GM19324 (cell line): ENCODE results near the gene MYO10.

Source experiments
- ATAC-seq: cut with Tn5 transposase; IDR thresholded peaks from one replicate; pipeline ENCODE4 v1.9.1; 2021; ENCODE audit warnings: mild to moderate bottlenecking, moderate library complexity; ENCODE audit not compliant: unreplicated experiment, low FRiP score

The MYO10 gene

DNA sequence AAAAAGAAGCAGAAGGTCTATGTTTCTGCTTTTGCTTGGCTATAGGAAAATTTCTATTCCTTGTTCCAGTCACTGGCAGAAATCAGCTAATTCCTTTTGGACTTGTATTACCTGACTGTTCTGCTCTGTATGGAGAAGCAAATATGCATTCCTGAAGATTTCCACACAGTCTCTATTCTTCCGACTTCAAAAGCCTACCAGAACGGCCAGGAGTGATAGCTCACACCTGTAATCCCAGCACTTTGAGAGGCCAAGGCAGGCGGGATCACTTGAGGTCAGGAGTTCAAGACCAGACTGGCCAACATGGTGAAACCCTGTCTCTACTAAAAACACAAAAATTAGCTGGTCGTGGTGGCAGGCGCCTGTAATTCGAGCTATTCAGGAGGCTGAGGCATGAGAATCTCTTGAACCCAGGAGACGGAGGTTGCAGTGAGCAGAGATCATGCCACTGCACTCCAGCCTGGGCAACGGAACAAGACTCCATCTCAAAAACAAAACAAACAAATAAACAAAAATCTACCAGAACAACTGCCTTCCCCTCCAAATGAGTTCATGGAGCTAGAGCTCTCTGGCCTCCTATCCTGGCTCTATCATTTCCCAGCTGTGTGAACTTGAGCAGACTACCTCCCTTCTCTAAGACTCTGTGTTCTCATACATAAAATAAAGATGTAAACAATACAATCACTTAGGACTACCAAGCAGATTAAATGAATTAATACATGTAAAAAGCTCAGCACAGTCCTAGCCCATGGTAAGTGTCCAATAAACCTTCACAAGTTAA, 17.0 kb downstream of the MYO10 start:
- ATAC-seq, result no peak

DNA sequence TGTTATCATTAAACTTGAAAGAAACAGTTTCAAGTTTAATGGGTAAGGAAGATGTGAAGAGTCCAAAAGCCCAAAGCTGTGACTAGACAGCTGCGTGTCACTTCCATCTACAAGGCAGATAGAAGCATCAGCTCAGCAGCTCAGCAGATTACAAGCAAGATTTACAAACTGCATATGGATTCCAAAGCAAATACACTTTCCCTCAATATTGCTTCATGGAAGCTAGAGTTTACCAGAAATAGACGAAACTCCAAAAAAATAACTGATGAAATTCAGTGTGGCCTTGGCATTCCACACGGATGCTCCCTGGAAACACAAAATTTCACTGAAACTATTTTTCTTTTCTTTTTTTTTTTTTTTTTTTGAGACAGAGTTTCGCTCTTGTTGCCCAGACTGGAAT, 17.9 kb downstream of the MYO10 start:
- ATAC-seq, result no peak

DNA sequence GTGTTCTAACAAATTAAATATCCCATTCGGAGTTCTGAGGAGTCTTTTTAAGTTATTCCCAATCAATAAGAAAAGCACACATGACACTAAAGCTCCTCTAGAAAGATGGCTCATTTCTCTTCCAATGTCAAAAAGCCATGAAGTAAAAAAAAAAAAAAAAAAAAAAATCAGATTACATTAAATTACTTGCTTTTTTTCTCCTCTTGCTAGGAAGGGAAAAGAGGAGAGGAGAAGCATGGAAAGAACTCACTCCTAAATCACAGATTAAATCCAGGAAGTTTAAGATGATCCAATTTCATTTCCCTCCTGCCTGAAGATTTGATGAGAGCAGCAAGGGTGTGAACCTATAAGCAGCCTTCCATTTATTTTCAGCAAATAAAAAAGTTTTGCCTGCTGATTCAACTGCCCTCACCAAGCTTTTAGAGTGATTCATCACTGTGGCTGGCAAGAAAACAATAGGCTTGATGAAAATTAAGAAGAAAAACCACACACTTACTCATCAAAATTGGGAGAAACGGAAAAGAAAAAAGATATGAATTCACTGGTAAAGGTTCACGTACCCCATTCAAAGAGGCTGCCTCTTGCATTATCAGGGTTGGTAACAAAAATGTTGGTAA, 19.7 kb downstream of the MYO10 start:
- ATAC-seq, result no peak

DNA sequence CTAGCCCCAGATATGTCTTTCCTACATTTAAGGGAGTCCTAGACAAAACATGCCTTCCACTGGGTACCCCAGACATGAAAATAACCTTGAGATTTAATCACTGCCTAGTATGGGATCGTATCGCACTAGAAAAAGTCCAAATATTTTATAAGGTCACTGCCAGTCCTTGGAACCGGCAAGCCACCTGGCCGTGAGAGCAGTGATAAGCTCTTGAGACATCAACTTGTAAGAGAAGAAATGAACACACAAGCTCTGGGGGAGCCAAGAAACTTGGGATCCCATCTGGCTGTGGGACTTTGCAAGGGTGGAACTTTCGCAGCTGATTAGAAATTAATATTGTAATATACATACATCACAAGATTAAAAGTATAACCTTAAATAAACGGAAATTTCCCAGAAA, 21.5 kb downstream of the MYO10 start:
- no peak for ATAC-seq

DNA sequence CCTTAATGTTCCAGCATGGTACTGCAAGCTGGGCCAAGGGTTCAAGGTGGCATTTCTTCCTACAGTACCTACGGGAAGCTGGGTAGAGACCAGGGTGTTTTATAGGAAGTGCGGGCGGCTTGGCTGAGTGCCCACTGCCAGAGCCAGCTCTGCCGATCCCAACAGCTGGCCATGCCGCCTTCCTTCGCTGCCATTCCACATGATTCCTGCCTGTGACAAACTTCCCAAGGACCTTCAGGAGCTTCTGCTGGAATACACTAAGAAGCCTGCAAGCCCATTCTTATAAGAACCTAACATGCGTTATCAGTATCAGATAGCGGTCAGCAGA, 22.0 kb downstream of the MYO10 start:
- ATAC-seq, result no peak

DNA sequence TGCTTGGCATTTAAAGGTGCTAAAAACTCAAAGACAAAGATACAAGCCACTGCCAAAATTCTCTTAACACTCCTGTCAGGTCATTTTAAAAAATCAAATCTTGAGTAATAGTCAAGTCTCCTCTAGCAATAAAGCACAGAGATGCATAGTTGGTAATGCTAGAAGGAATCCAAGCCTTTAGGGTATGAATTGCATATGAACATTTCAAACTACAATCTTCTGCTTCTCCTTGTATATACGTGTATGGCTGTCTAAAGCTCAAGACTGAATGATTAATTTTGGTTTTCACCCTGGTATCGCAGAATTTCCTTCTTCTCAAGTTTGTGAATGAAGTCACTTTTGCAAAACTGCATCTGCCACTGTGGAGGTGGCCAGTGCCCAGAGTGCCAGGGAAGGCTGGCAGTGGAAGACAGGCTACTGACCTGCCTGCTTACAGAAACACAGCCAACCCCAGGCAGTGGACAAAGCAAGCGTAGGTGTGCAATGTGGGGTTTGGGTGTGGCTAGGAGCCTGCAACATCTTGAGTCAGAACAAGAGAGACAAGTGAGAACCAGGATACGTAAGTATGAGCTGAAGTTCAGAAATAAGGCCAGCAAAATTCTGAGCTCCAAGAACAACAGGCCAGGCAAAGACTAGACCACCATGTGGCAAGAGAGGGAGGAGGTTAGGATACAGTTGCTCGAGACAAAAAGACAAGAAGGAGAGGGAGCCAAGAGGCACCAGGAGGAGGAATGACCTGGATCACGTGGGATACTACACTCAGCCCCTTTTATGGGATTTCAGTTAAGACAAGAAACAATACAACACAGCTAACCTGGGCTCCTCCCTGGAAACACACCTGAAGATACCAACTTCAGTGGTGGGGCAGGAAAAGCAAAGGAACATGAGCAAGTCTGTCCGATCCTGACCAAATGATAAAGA, 22.6 kb downstream of the MYO10 start:
- ATAC-seq, result no peak

DNA sequence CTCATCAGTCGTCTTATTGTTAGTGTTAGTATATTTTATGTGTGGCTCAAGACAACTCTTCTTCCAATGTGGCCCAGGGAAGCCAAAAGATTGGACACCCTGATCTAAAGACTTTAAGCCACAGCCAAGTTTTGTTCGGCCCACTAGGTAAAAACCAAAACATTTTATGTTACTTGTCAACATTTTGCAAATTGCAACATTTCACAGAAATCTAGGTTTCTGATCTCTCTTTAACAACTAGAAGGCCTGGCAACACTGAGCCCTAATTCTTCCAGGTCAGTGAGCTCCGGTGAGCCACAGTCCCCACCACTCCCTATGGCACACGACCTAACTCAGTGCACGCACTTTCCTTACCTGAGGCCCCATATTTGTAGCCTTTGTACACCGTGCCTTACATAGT, 24.0 kb downstream of the MYO10 start:
- ATAC-seq, result no peak

DNA sequence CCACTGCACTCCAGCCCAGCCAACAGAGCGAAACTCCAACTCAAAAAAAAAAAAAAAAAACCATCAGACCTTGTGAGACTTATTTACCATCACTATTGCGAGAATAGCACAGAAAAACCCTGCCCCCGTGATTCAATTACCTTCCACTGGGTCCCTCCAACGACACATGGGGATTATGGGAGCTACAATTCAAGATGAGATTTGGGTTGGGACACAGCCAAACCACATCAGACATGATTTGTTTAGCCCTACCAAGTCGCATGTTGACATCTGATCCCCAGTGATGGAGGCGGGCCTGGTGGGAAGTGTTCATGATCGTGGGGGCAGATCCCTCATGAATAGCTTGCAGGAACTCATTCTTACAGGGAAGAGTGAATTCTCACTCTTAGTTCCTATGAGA, 26.6 kb downstream of the MYO10 start:
- ATAC-seq, result no peak

DNA sequence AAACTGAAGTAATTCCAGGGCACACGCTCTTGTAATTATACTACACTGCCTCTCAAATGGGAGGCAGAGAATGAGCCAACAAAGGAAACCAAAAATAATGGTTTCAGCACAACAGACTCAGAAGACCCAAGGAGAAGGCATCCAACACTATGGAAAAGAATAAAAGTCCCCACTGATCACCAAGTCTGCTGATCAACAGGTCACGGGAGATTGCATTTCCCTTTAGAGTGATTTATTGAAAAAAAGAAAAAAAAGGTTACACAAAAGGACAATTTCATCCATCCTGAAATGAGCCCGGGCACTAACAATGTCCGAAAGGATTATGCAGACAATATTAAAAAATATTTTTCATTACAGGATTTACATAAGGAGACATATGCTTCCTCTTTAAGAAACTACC, 28.8 kb downstream of the MYO10 start:
- ATAC-seq, result no peak

DNA sequence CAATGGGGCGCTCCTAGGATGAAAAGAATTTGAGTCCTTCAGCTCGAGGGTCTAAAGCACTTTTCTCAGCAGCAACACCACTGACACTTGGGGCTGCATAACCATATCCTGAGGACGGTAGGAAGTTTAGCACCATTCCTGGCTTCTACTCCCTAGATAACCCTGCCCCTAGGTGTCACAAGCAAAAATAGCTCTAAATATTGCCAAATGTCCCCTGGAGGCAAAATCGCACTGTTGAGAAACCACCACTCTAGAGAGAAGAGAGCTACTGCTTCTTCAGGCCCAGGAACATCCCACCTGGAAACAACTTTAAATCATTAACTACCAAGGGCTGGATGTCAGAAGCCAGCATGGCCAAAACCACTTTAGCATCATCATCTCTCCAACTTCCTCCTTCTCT, 29.8 kb downstream of the MYO10 start:
- ATAC-seq, result no peak

DNA sequence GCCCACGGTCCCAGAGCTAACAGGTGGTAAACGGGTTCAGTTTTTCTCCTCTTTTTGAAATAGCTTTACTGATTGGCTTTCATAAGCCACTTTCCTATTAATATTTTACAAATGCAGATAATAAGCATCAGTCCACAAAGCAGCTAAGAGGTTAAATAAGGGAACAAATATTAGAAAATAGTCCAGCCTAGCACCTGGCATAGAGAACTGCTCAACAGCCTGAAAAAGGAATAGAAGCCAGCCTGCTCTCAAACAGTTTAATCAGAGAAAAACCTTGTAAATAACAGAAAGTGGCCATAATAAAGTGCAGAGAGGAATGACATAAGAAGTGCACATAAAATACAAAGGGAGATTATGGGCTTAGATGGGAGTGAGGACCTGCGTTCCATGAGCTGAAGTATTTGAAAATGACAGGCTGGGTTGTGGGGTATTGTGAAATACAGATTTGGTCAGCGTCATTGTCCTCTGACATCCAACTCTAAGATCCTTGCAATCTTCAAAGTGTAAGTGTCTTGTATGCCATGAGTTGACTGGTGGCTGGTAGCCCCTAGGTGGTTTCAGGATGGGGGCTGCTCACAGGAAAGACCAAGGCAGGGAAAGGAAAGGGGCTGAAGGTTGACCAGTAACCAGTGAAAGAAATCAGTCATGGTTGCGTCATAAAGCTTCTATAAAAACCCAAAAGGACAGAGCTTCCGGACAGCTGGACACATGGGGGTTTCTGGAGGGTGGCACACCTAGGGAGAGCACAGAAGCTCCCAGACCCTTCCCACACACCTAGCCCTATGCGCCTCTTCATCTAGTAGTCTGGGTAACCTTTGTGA, 32.4 kb downstream of the MYO10 start:
- ATAC-seq, result no peak

DNA sequence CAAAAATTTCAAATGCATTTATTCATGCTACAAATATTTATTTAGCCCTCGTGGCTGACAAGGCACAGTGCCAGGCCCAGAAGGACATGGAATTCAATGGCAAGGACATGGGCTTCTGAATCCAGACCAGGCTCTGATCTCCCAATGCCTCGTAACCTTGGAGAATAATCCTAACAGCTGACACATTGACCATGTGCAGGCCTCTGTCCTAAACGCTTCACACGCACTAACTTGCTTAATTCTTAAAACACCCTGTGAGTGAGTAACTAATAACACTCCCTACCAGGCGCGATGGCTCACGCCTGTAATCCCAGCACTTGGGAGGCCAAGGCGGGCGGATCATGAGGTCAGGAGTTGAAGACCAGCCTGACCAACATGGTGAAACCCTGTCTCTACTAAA, 33.2 kb downstream of the MYO10 start:
- ATAC-seq, result no peak

DNA sequence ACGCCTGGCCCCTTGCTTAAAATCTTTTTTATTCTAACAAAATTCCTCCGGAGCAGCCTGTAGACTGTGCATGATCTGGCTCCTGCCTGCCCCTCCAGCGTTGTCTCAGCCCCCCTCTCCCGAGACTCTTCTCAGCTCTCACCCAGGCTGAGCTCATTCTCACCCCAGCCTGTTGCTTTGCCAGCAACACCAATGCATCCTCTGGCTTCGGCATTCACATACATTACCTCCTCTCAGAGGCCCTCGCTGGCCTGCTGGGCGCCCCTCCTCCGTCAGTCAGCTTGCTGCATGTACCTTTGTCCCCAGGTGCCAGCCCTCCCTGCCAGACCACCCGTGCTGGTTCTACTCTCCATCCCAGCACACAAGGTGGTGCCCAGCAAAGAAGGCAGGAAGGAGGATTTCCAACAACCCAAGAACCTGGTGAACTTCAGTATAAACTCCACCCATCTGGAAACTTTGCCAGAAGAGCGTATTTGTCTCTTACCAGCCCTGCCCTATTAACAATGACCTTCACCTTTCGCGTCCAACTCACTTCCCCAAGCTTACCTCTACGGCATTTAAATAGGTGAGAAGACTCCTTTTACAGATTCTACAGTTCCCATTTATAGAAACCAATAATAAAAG, 35.0 kb downstream of the MYO10 start:
- ATAC-seq, result no peak

DNA sequence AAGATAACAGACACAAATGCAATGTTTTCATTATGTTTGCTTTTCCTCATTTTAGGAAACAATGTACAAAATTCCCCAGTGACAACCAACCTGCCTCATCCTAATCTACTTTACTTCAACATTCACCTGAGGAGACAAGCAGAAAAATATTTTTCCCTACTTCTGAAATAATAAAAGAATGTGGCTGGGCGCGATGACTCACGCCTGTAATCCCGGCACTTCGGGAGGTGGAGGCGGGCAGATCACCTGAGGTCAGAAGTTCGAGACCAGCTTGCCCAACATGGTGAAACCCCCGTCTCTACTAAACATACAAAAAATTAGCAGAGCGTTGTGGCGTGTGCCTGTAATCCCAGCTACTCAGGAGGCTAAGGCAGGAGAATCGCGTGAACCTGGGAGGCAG, 36.9 kb downstream of the MYO10 start:
- ATAC-seq, result no peak

DNA sequence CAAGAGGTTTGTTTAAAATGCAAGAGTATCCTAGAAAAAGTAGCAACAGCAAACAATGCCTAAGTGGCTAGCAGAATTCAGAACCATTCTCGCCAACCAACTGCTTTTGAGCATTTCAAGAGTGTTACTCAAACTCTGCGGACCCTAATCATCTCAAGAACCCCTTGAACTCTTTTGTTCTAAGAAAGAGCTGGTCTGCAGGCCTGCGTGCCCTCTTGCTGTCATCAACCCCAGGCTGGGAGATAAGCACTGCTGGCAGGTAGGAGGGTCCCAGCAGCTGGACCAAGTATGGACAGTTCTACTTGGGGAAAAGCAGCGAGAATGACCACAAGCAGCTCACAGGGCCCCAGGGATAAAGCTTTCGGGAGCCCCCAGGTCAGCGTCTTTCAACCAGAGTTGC, 38.3 kb downstream of the MYO10 start:
- no peak for ATAC-seq

DNA sequence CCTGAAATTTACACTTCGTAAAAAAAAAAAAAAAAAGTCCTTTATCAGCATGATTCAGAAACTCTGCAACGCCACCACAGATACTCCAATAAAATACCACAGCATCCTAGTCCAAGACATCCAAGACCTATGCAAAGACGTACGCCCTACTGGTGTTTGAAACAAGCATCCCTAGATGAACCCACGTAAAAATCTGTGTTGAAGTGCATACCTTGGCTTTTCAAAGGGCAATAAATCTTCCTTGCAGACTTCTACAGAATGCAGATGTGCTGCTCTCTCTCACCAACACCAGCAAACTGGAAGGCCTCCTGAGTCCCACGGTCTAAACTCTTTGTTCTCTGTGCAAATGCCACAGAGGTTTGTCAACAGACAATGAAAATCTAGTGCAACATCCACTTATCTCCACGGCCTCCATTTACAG, 38.8 kb downstream of the MYO10 start:
- ATAC-seq, result no peak

DNA sequence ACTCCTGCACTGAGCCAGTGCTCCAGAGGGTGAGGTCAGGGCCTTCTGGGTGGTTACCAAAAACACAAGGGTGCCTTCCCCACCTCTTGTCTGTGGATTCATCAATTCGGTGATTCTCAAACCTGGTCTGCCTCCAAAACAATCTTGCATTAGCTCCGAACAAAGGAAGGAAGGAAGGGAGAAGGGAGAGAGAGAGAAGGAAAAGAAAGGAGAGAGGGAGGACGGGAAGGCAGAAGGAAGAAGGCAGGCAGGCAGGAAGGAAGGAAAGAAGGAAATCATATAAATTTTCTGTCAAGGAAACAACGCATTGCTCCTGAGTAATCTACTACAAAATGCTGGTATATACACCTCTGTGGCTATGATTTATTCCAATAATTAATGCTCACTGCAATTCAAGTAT, 39.3 kb downstream of the MYO10 start:
- ATAC-seq, result no peak

DNA sequence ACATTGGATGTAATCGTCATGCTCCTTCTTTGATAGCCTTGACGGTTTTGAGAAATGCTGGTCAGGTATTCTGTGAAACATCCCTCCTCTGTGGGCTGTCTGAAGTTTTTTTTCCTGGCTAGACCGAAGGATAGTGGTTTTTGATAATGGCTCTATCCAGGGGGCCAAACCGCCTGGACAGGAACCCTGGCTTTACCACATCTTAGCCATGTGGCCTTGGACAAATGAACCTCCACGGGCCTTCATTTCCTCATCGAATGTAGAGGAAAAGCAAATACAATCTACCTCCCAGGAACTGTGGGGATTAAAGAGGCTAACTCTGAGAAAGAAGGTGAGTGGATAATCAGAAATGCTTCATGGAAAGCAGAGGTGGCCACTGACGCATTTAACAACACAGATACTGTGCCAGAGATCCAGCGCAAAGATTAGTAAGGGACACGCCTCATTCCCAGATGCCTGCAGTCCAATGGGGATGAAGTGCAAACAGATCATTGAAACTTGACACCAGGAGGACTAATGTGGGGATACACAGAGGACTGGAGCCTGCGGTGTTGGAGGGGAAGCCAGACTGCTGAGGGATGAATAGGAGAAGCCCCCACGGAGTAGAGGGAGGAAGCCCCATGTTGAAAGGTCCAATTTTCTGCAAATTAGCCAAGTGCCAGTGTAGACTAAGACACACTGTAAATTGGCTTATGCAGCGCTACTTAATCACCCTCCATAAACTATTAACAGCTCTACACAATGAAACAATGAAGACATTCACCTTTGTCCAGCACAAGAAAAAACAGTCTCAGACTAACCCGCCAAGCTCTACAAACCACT, 41.6 kb downstream of the MYO10 start:
- no peak for ATAC-seq

DNA sequence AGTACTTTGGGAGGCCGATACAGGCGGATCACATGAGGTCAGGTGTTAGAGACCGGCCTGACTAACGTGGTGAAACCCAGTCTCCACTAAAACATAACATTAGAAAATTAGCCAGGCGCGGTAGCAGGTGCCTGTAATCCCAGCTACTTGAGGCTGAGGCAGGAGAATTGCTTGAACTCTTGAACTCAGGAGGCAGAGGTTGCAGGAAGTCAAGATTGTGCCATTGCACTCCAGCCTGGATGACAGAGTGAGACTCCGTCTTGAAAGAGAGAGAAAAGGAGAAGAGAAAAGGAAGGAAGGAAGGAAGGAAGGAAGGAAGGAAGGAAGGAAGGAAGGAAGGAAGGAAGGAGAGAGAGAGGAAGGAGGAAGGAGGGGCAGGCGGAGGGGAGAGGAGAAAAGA, 45.1 kb downstream of the MYO10 start:
- ATAC-seq, result no peak
